DND-41 (cell line): ENCODE measurements around the gene CLTB.

Experiments
- ATAC-seq: fragments of 200-7000 bp; cut with Tn5 transposase; 3 replicates; pipeline ENCODE4 v1.9.1; 2021; ENCODE audit warnings: low read depth; ENCODE audit not compliant: insufficient read depth
- DNase-seq: peaks from one replicate; pipeline ENCODE4 v3.0.0-alpha.2; 2020
- H2AFZ ChIP-seq: 2 replicates; pipeline ENCODE4 v1.6.0; 2012; ENCODE audit warnings: low read depth, low read length
- H3K27ac ChIP-seq: 2 replicates; pipeline ENCODE4 v1.5.1; 2012; ENCODE audit warnings: low read length, inconsistent platforms
- H3K27me3 ChIP-seq: fragments of 200-600 bp; sonication (generic); 2 replicates; pipeline ENCODE4 v1.6.0; 2012; ENCODE audit warnings: low read length, mild to moderate bottlenecking, inconsistent platforms; ENCODE audit not compliant: insufficient read depth, poor library complexity
- H3K36me3 ChIP-seq: 2 replicates; pipeline ENCODE4 v1.5.1; 2012; ENCODE audit warnings: low read length, inconsistent platforms; ENCODE audit not compliant: insufficient read depth
- H3K4me1 ChIP-seq: 2 replicates; pipeline ENCODE4 v1.5.1; 2012; ENCODE audit warnings: mild to moderate bottlenecking, low read length; ENCODE audit not compliant: insufficient read depth
- H3K4me2 ChIP-seq: 2 replicates; pipeline ENCODE4 v1.6.0; 2012; ENCODE audit warnings: mild to moderate bottlenecking, moderate library complexity, low read length, inconsistent platforms; ENCODE audit not compliant: insufficient read depth
- H3K4me3 ChIP-seq, 2 experiments: fragments of 200-600 bp in 1 of 2; shearing (Covaris generic) in 1 of 2; 2 replicates each; pipeline ENCODE4 v1.5.1; 2012 to 2016; ENCODE audit warnings: inconsistent platforms in 2 of 2, low read length in 2 of 2, mild to moderate bottlenecking in 2 of 2, low read depth in 1 of 2, moderate library complexity in 1 of 2
- H3K79me2 ChIP-seq: 2 replicates; pipeline ENCODE4 v1.6.0; 2012; ENCODE audit warnings: low read length, inconsistent platforms; ENCODE audit not compliant: insufficient read depth
- H3K9ac ChIP-seq: 2 replicates; pipeline ENCODE4 v1.6.0; 2012; ENCODE audit warnings: low read depth, mild to moderate bottlenecking, inconsistent platforms, low read length, moderate library complexity
- H3K9me3 ChIP-seq: 2 replicates; pipeline ENCODE4 v1.5.1; 2012; ENCODE audit warnings: low read length, moderate library complexity, mild to moderate bottlenecking, inconsistent platforms; ENCODE audit not compliant: insufficient read depth, severe bottlenecking
- H4K20me1 ChIP-seq: 2 replicates; pipeline ENCODE4 v1.6.0; 2012; ENCODE audit warnings: low read length; ENCODE audit not compliant: insufficient read depth
- EZH2 ChIP-seq: IDR thresholded peaks from 3 replicates; pipeline ENCODE4 v1.6.1; 2012; ENCODE audit warnings: borderline replicate concordance, low read depth, mild to moderate bottlenecking, moderate library complexity, low read length, inconsistent platforms; ENCODE audit not compliant: severe bottlenecking
- TF ChIP-seq, protein P1 (sequence below): IDR thresholded peaks from 2 replicates; pipeline ENCODE4 v1.5.1; 2012; ENCODE audit warnings: borderline replicate concordance, low read length, moderate library complexity, mild to moderate bottlenecking; ENCODE audit not compliant: poor library complexity, severe bottlenecking; ENCODE audit errors: extremely low read depth

The CLTB gene

GRCh38 chr5:176353533-176353932 is 62.8 kb downstream of the CLTB start:
- H3K27ac ChIP-seq: no peak overlapping the region
- no peak for TF ChIP-seq EZH2
- TF ChIP-seq, protein P1, sequence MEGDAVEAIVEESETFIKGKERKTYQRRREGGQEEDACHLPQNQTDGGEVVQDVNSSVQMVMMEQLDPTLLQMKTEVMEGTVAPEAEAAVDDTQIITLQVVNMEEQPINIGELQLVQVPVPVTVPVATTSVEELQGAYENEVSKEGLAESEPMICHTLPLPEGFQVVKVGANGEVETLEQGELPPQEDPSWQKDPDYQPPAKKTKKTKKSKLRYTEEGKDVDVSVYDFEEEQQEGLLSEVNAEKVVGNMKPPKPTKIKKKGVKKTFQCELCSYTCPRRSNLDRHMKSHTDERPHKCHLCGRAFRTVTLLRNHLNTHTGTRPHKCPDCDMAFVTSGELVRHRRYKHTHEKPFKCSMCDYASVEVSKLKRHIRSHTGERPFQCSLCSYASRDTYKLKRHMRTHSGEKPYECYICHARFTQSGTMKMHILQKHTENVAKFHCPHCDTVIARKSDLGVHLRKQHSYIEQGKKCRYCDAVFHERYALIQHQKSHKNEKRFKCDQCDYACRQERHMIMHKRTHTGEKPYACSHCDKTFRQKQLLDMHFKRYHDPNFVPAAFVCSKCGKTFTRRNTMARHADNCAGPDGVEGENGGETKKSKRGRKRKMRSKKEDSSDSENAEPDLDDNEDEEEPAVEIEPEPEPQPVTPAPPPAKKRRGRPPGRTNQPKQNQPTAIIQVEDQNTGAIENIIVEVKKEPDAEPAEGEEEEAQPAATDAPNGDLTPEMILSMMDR: no peak
- H3K9ac ChIP-seq: no peak overlapping the region
- no peaks in the 10 kb centered on the region for H3K27me3 ChIP-seq
- no peaks in the 10 kb centered on the region for H3K9me3 ChIP-seq
- DNase-seq (no peak), ATAC-seq (no peak)
- peaks cover 71% of the 10 kb centered on the region for H3K79me2 ChIP-seq
- peaks cover 48% of the 10 kb centered on the region for H4K20me1 ChIP-seq
- H3K4me1 ChIP-seq: no peaks in the 10 kb centered on the region
- no peak overlapping the region for H3K4me3 ChIP-seq
- no peak overlapping the region for H2AFZ ChIP-seq
- peaks cover 91% of the 10 kb centered on the region for H3K36me3 ChIP-seq
- no peak overlapping the region for H3K4me2 ChIP-seq

GRCh38 chr5:176352116-176352878 is 64.0 kb downstream of the CLTB start:
- Histone ChIP-seq H3K9me3 (no peaks in the 10 kb centered on the region), H3K4me2 (no peak overlapping the region), H2AFZ (no peak overlapping the region), H3K4me1 (no peaks in the 10 kb centered on the region), H3K4me3 (no peak overlapping the region), H3K79me2 (peaks cover 60% of the 10 kb centered on the region), H3K27me3 (no peaks in the 10 kb centered on the region), H3K9ac (no peak overlapping the region), H4K20me1 (peaks cover 50% of the 10 kb centered on the region), H3K27ac (no peak overlapping the region), H3K36me3 (peaks cover 93% of the 10 kb centered on the region)
- ATAC-seq (no peak), DNase-seq (no peak)
- no peak for TF ChIP-seq EZH2
- TF ChIP-seq, protein P1: no peak

DNA sequence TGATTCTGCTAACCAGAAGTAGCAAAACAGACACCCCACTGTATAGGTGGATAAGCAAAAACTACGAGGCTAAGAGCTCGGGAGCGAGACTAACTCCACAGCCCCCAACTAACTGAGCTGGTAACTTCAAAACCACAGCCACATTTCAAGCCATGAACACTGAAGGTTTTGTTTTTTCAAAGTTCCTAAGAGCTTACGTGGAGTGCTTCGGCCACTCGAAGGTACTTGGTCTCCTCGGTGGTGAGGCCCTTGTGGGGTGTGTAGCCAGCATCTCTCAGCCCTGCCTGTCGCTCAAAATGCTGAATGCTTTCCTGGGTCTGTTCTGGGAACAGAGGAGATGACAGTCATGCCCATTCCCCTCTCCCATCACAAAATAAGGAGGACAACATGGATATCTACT is 65.9 kb downstream of the CLTB start:
- no peak for ATAC-seq
- Histone ChIP-seq H3K4me2 (no peak overlapping the region), H3K27me3 (no peaks in the 10 kb centered on the region), H3K27ac (no peak overlapping the region), H2AFZ (no peak overlapping the region), H3K36me3 (peaks cover 93% of the 10 kb centered on the region), H3K4me1 (no peaks in the 10 kb centered on the region), H3K4me3 (no peak overlapping the region), H3K9ac (no peak overlapping the region), H3K9me3 (no peaks in the 10 kb centered on the region), H4K20me1 (peaks cover 38% of the 10 kb centered on the region), H3K79me2 (peaks cover 41% of the 10 kb centered on the region)
- DNase-seq: no peak
- TF ChIP-seq, protein P1: no peak
- TF ChIP-seq EZH2: no peak
